ENCODE measurements around the gene UBL3.

DNA sequence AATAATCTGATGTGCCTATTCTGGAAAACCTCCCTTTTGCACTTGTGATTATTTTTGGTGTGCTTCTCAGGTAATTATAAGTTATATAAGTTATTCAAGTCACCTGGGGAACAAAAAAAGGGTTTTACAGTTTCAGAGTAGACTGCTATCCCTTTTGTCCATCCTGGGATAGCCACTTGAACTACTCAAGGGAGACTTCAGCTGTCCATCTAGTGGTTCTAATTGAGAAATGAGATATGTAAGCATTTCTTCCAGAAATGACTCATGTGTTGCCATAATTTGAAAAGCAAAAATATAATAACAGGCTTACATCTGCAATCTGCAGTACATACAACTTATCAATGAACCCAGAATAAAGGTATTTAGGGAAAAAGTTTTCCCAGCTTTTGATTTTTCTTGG, 20.4 kb downstream of the UBL3 start:
- TF ChIP-seq EP300 (IDR thresholded peaks at IDR 0.05; ENCODE audit: borderline replicate concordance in 1 of 2, control insufficient read depth in 1 of 2, low read depth in 2 of 2, low read length in 2 of 2): no peak
- TF ChIP-seq BACH1 (IDR thresholded peaks at IDR 0.05; ENCODE audit: borderline replicate concordance): no peak
- TF ChIP-seq, protein P1, sequence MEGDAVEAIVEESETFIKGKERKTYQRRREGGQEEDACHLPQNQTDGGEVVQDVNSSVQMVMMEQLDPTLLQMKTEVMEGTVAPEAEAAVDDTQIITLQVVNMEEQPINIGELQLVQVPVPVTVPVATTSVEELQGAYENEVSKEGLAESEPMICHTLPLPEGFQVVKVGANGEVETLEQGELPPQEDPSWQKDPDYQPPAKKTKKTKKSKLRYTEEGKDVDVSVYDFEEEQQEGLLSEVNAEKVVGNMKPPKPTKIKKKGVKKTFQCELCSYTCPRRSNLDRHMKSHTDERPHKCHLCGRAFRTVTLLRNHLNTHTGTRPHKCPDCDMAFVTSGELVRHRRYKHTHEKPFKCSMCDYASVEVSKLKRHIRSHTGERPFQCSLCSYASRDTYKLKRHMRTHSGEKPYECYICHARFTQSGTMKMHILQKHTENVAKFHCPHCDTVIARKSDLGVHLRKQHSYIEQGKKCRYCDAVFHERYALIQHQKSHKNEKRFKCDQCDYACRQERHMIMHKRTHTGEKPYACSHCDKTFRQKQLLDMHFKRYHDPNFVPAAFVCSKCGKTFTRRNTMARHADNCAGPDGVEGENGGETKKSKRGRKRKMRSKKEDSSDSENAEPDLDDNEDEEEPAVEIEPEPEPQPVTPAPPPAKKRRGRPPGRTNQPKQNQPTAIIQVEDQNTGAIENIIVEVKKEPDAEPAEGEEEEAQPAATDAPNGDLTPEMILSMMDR (IDR thresholded peaks at IDR 0.05 in 2 of 3, conservative IDR thresholded peaks at IDR 0.05 in 1 of 3; ENCODE audit: control insufficient read depth in 2 of 3, extremely low read depth in 1 of 3, insufficient read depth in 1 of 3, low read depth in 3 of 3, low read length in 3 of 3): no peak
- TF ChIP-seq MXI1 (IDR thresholded peaks at IDR 0.05; ENCODE audit: low read depth, low read length): no peak
